Testis (tissue), 2 donors: ENCODE data around the gene ZNF658.
"Not testable (repeated sequence)": the region's sequence is repeated elsewhere in the genome, so short reads cannot be mapped to it uniquely, and the experiment has no call there.

Experiments
- CTCF ChIP-seq, 3 experiments: fragments of 450-650 bp in 2 of 3; fragments of 200-600 bp in 1 of 3; sonication (generic) in 1 of 3; IDR thresholded peaks; one replicate each; pipeline ENCODE4 v1.5.1; 2016 to 2019; ENCODE audit warnings: antibody characterized with exemption in 3 of 3, mild to moderate bottlenecking in 2 of 3, moderate library complexity in 1 of 3
- POLR2A ChIP-seq: fragments of 450-650 bp; IDR thresholded peaks from one replicate; pipeline ENCODE4 v1.6.1; 2017; ENCODE audit warnings: antibody characterized with exemption, mild to moderate bottlenecking, moderate library complexity

GRCh38 chr9:66881847-66882246, 18.7 kb upstream of the ZNF658 start:
- not testable (repeated sequence) for TF ChIP-seq CTCF (IDR thresholded peaks at IDR 0.05); POLR2A
